Ovary (tissue), 9 donors: ENCODE measurements around the gene TXNRD3. TPM values are rescaled to one million over a fixed set of nuclear protein-coding genes. Genes with fewer than 3 reads are reported as not detected.

ENCODE experiments used
- DNase-seq, 5 donors: peaks; one replicate each; pipeline ENCODE4 v3.0.0-alpha.2; 2019 to 2020
- H3K27ac ChIP-seq, 2 donors: fragments of 200-600 bp; one replicate each; pipeline versions ENCODE4 v1.5.1 to v1.8.0; 2019 to 2022
- H3K27me3 ChIP-seq: fragments of 200-600 bp; one replicate; pipeline ENCODE4 v1.8.0; 2022
- H3K36me3 ChIP-seq: fragments of 200-600 bp; sonication (generic); one replicate; pipeline ENCODE4 v1.5.1; 2019
- H3K4me1 ChIP-seq: one replicate; pipeline ENCODE4 v1.8.1; 2013; ENCODE audit warnings: mild to moderate bottlenecking, moderate library complexity; ENCODE audit not compliant: insufficient read depth
- H3K4me3 ChIP-seq: fragments of 200-600 bp; sonication (generic); one replicate; pipeline ENCODE4 v1.5.1; 2017
- H3K9me3 ChIP-seq, 2 donors: fragments of 200-600 bp in 1 of 2; sonication (generic) in 1 of 2; one replicate each; pipeline versions ENCODE4 v1.5.1 to v1.8.1; 2013 to 2019; ENCODE audit warnings: mild to moderate bottlenecking in 1 of 2, moderate library complexity in 1 of 2
- CTCF ChIP-seq, 3 donors: fragments of 450-650 bp in 2 of 3; fragments of 200-600 bp in 1 of 3; IDR thresholded peaks; one replicate each; pipeline versions ENCODE4 v1.5.1 to v1.8.0; 2016 to 2022; ENCODE audit warnings: antibody characterized with exemption in 3 of 3, mild to moderate bottlenecking in 1 of 3
- EP300 ChIP-seq: sonication (generic); formaldehyde crosslinking; IDR thresholded peaks from one replicate; pipeline ENCODE4 v1.6.1; 2017; ENCODE audit warnings: antibody characterized with exemption
- POLR2A ChIP-seq: fragments of 450-650 bp; IDR thresholded peaks from one replicate; pipeline ENCODE4 v1.6.1; 2017; ENCODE audit warnings: antibody characterized with exemption, mild to moderate bottlenecking, moderate library complexity
- WGBS, 3 donors: extraction: QIAGEN DNeasy Blood & Tissue Kit in 1 of 3; methylation state at CpG; one replicate each; pipeline versions ENCODE4 v1.1.5 to v1.1.7; 2013 to 2017; 5-methylcytosine and 5-hydroxymethylcytosine counted together
- intact Hi-C, 4 donors: fragments of 100-400 bp; cut with DNase I; formaldehyde crosslinking; loops; one replicate each; pipeline versions ENCODE4 v1.11.0 to v1.15.1; 2022 to 2023
- polyA plus RNA-seq, 2 donors: library from polyadenylated mRNA; stranded (reverse); fragments of 200-250 nt in 1 of 2; fragments of 350-450 nt in 1 of 2; fragmentation: Illumina TruSeq in 1 of 2; extraction: RNeasy Lipid Tissue Mini Kit (QIAGEN cat#74804) in 1 of 2; gene quantifications; one replicate each; pipeline ENCODE4 v1.2.3, GENCODE V29; 2013 to 2014
- total RNA-seq, 7 donors: library from RNA; depleted of rRNA in 2 of 7; stranded (reverse); fragments of >200 nt in 2 of 7; fragmentation: NEBNext Ultra II Directional in 3 of 7; extraction: Animal tissue kit (Norgen Biotek cat#: 25700) in 3 of 7; gene quantifications; one replicate each; pipeline versions ENCODE4 v1.1.0 to v1.2.4, GENCODE V29; 2016 to 2023
- donor health status: DM: no; HTN: no; CAD: no; lungs with moderate emphysema.
- donor health status: DM: no; HTN: no; CAD: no.
- donor health status: Bipolar disorder and iron deficiency.
- donor health status: DM: yes; HTN: yes; CAD: no.
- donor health status: DM: no; HTN: no; CAD: no.
- donor health status: DM: yes; HTN: yes; CAD: no.

TXNRD3 gene
- total and polyA plus RNA-seq, 9 donors = 10.1 to 25.3 (median 19.6) TPM

DNA sequence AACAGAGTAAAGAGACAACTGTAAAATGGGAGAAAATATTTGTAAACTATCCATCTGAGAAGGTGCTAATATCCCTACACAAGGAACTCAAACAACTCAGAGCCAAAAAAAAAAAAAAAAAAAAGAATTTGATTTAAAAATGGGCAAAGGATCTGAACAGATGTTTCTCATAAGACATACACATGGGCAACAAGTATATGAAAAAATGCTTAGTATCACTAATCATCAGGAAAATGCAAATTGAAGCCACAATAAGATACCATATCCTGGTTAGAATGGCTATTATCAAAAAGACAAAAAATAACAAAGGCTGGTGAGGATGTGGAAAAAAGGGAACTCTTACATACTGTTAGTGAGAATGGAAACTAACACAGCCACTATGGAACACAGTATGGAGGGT lies 36.2 kb downstream of the TXNRD3 start:
- H3K27me3 ChIP-seq = no peaks in the 10 kb centered on the region
- H3K27ac ChIP-seq = no peak overlapping the region
- intact Hi-C loops = no loop called here
- H3K4me1 ChIP-seq = no peaks in the 10 kb centered on the region
- no peak overlapping the region for H3K4me3 ChIP-seq
- H3K9me3 ChIP-seq = no peaks in the 10 kb centered on the region
- DNase-seq = no peak
- TF ChIP-seq CTCF (IDR thresholded peaks at IDR 0.05) (no peak), POLR2A (no peak), EP300 (no peak)
- H3K36me3 ChIP-seq = no peaks in the 10 kb centered on the region

- no peak for DNase-seq
- no peak overlapping the region for H3K4me3 ChIP-seq
- H3K36me3 ChIP-seq = no peaks in the 10 kb centered on the region
- no peaks in the 10 kb centered on the region for H3K27me3 ChIP-seq
- H3K9me3 ChIP-seq = no peaks in the 10 kb centered on the region
- intact Hi-C loops = no loop called here
- WGBS, 3 donors = 45 to 99% (median 96%) methylated on average over 1 of the region's 1 CpG
- TF ChIP-seq CTCF (IDR thresholded peaks at IDR 0.05) (no peak), EP300 (no peak), POLR2A (no peak)
- no peaks in the 10 kb centered on the region for H3K4me1 ChIP-seq
- H3K27ac ChIP-seq = no peak overlapping the region
These were observed 36.9 kb downstream of the TXNRD3 start for GRCh38 chr3:126618021-126618420.

GRCh38 chr3:126617571-126617970 lies 37.4 kb downstream of the TXNRD3 start:
- no peaks in the 10 kb centered on the region for H3K36me3 ChIP-seq
- DNase-seq = no peak
- no peaks in the 10 kb centered on the region for H3K27me3 ChIP-seq
- H3K27ac ChIP-seq = no peak overlapping the region
- intact Hi-C loops = no loop called here
- no peaks in the 10 kb centered on the region for H3K9me3 ChIP-seq
- TF ChIP-seq POLR2A (no peak), CTCF (IDR thresholded peaks at IDR 0.05) (no peak), EP300 (no peak)
- H3K4me3 ChIP-seq = no peak overlapping the region
- H3K4me1 ChIP-seq = no peaks in the 10 kb centered on the region

- Histone ChIP-seq H3K4me1 (no peaks in the 10 kb centered on the region), H3K27me3 (no peaks in the 10 kb centered on the region), H3K27ac (no peak overlapping the region), H3K9me3 (no peaks in the 10 kb centered on the region), H3K36me3 (no peaks in the 10 kb centered on the region), H3K4me3 (no peak overlapping the region)
- 85 to 87% (median 86%) methylated on average over 2 of the region's 2 CpGs for WGBS, 3 donors
- intact Hi-C loops = no loop called here
- TF ChIP-seq POLR2A (no peak), EP300 (no peak), CTCF (IDR thresholded peaks at IDR 0.05) (no peak)
- DNase-seq = no peak
These were observed 38.0 kb downstream of the TXNRD3 start for GRCh38 chr3:126616931-126617330.
